ENCODE data around the gene METAP1. TPM values are rescaled to one million over a fixed set of nuclear protein-coding genes. Genes with fewer than 3 reads are reported as not detected.
"Not testable (repeated sequence)": the region's sequence is repeated elsewhere in the genome, so short reads cannot be mapped to it uniquely, and the experiment has no call there.

The METAP1 gene
- total RNA-seq, 1 donor from 2014 or later, result 27.3 TPM

GRCh38 chr4:99091216-99091575 is 95.7 kb downstream of the METAP1 start:
- no peak for DNase-seq (ENCODE audit: low read depth, low spot score)

GRCh38 chr4:99091841-99092240 is 96.3 kb downstream of the METAP1 start:
- DNase-seq (ENCODE audit: low read depth, low spot score), result not testable (repeated sequence)

- DNase-seq (ENCODE audit: low read depth, low spot score), result no peak
Observed at GRCh38 chr4:99099311-99099710, 103.8 kb downstream of the METAP1 start.

- DNase-seq (ENCODE audit: low read depth, low spot score), result not testable (repeated sequence)
Observed at GRCh38 chr4:99099814-99100213, 104.3 kb downstream of the METAP1 start.

- no peak for DNase-seq (ENCODE audit: low read depth, low spot score)
Observed at GRCh38 chr4:99100876-99101275, 105.4 kb downstream of the METAP1 start.

GRCh38 chr4:99102634-99103033 is 107.1 kb downstream of the METAP1 start:
- no peak for DNase-seq (ENCODE audit: low read depth, low spot score)

- DNase-seq (ENCODE audit: low read depth, low spot score), result no peak
Observed at GRCh38 chr4:99103166-99103565, 107.6 kb downstream of the METAP1 start.

GRCh38 chr4:99104153-99104552 is 108.6 kb downstream of the METAP1 start:
- no peak for DNase-seq (ENCODE audit: low read depth, low spot score)

GRCh38 chr4:99109286-99109685 is 113.8 kb downstream of the METAP1 start:
- not testable (repeated sequence) for DNase-seq (ENCODE audit: low read depth, low spot score)

Other genes with a start within 250 kb of the METAP1 start
- 218 and 300 TPM in 2 replicates for gene EIF4E, start 66.6 kb upstream of the METAP1 start, total RNA-seq
- 95.4 and 108 TPM in 2 replicates for gene ADH5, start 93.1 kb downstream of the METAP1 start, total RNA-seq
- gene ADH4, start 148.6 kb downstream of the METAP1 start, total RNA-seq, result not detected in 2 replicates
- gene ADH6, start 223.5 kb downstream of the METAP1 start, total RNA-seq, result not detected in 2 replicates